Psoas muscle (tissue), 8 donors: ENCODE results near the gene NPY5R. TPM values are rescaled to one million over a fixed set of nuclear protein-coding genes. Genes with fewer than 3 reads are reported as not detected.
A peak's percentile ranks its signal among the peaks of the same experiment; 100 is the strongest.

Experiments used
- ATAC-seq, 4 donors: fragments of 200-7000 bp; cut with Tn5 transposase; one replicate each; pipeline ENCODE4 v1.9.1; 2020; ENCODE audit warnings: moderate library complexity in 3 of 4, mild to moderate bottlenecking in 2 of 4
- DNase-seq, 2 donors: peaks; one replicate each; pipeline ENCODE4 v3.0.0-alpha.2; 2020
- H3K27ac ChIP-seq: fragments of 200-600 bp; one replicate; pipeline ENCODE4 v1.8.0; 2022
- H3K27me3 ChIP-seq, 3 donors: fragments of 200-600 bp in 1 of 3; one replicate each; pipeline versions ENCODE4 v1.6.1 to v1.8.0; 2013 to 2022; ENCODE audit warnings: low read length in 2 of 3, mild to moderate bottlenecking in 2 of 3, moderate library complexity in 1 of 3; ENCODE audit not compliant: insufficient read depth in 3 of 3
- H3K36me3 ChIP-seq, 2 donors: fragments of 200-600 bp in 1 of 2; one replicate each; pipeline versions ENCODE4 v1.6.1 to v1.8.0; 2013 to 2022; ENCODE audit warnings: low read depth in 1 of 2, mild to moderate bottlenecking in 1 of 2, moderate library complexity in 1 of 2; ENCODE audit not compliant: insufficient read depth in 1 of 2
- H3K4me1 ChIP-seq: fragments of 200-600 bp; one replicate; pipeline ENCODE4 v1.8.0; 2022
- H3K4me3 ChIP-seq: fragments of 200-600 bp; one replicate; pipeline ENCODE4 v1.8.0; 2022; ENCODE audit warnings: mild to moderate bottlenecking
- H3K9me3 ChIP-seq: fragments of 200-600 bp; one replicate; pipeline ENCODE4 v1.8.0; 2022
- CTCF ChIP-seq: fragments of 200-600 bp; IDR thresholded peaks from one replicate; pipeline ENCODE4 v1.8.0; 2022; ENCODE audit warnings: antibody characterized with exemption
- WGBS, 3 donors: extraction: QIAGEN DNeasy Blood & Tissue Kit; methylation state at CpG; one replicate each; pipeline versions ENCODE4 v1.1.6 to v1.1.7; 2013; 5-methylcytosine and 5-hydroxymethylcytosine counted together
- intact Hi-C, 2 donors: fragments of 100-400 bp; cut with DNase I; formaldehyde crosslinking; loops; one replicate each; pipeline versions ENCODE4 v1.11.0 to v1.14.2; 2022
- long read RNA-seq, 2 donors: library from polyadenylated mRNA; unstranded; transcript quantifications; one replicate each; pipeline ENCODE4 v2.0.0, GENCODE V29; 2021
- polyA plus RNA-seq, 3 donors: library from polyadenylated mRNA; stranded (reverse); fragments of 200-250 nt; gene quantifications; one replicate each; pipeline ENCODE4 v1.2.3, GENCODE V29; 2013
- total RNA-seq, 4 donors: library from RNA; stranded (reverse); fragmentation: NEBNext Ultra II Directional in 2 of 4; extraction: Animal tissue kit (Norgen Biotek cat#: 25700) in 2 of 4; gene quantifications; one replicate each; pipeline versions ENCODE4 v1.2.1 to v1.2.4, GENCODE V29; 2021 to 2023
- donor health status: healthy with polysubstance abuse.
- donor health status: DM: no; HTN: no; CAD: no; lungs with moderate emphysema.
- donor health status: Bipolar disorder and iron deficiency.
- donor health status: healthy.
- donor health status: DM: yes; HTN: yes; CAD: no.
- donor health status: DM: no; HTN: no; CAD: no.
- donor health status: DM: no; HTN: no; CAD: no.
- donor health status: DM: yes; HTN: yes; CAD: no.

Gene NPY5R
- total RNA-seq (under 1 TPM in 2 of 4 donors, not detected in 2; 0.11 to 0.19 TPM), polyA plus RNA-seq (under 1 TPM; 0.05 to 0.23 (median 0.13) TPM)
- long read RNA-seq, donor 1 = 0 reads
- long read RNA-seq, donor 2, partial matches to known transcripts = 0 of 2 reads
- long read RNA-seq, donor 2, other reads (novel, unspliced or antisense) = 0 of 2 reads

- peak in 1 of 2 donors; percentile 41 for DNase-seq
- WGBS, 3 donors = 0 to 1% (median 1%) methylated on average over 28 to 55 of the region's 55 CpGs
- Histone ChIP-seq H3K4me3 (peak within 1 kb of the TSS; percentile 60), H3K4me1 (no peaks in the 10 kb centered on the region), H3K27ac (no peak within 1 kb of the TSS), H3K9me3 (no peaks in the 10 kb centered on the region), H3K27me3 (peaks cover 3 to 44% (median 12%) of the 10 kb centered on the region in 3 donors), H3K36me3 (no peaks in the 10 kb centered on the region)
- intact Hi-C loops = no loop called here
- no peak for ATAC-seq
- no peak for TF ChIP-seq CTCF
Observed at GRCh38 chr4:163343604-163344146, at the start of gene NPY5R. TSS of gene NPY5R (plus strand) at chr4:163343892. CDS start at chr4:163350274, 6,382 bp downstream.

- 70 to 81% (median 79%) methylated on average over 3 of the region's 3 CpGs for WGBS, 3 donors
- Histone ChIP-seq H3K27me3 (no peaks in the 10 kb centered on the region), H3K4me3 (no peak overlapping the region), H3K27ac (no peak overlapping the region), H3K9me3 (peaks cover 4% of the 10 kb centered on the region), H3K4me1 (no peaks in the 10 kb centered on the region), H3K36me3 (no peaks in the 10 kb centered on the region)
- intact Hi-C loops = loop anchor here in 1 of 2 donors (5.0 kb wide), 1 partner anchor 1032 kb away; no protein-coding TSS in a partner anchor
- ATAC-seq (no peak), DNase-seq (no peak)
- TF ChIP-seq CTCF = no peak
Observed at GRCh38 chr4:163295138-163295537, 48.6 kb upstream of the NPY5R start.

- no peaks in the 10 kb centered on the region for H3K4me1 ChIP-seq
- H3K36me3 ChIP-seq = no peaks in the 10 kb centered on the region
- no peak for TF ChIP-seq CTCF
- peaks cover 4% of the 10 kb centered on the region for H3K9me3 ChIP-seq
- 57 to 64% (median 59%) methylated on average over 3 of the region's 3 CpGs for WGBS, 3 donors
- DNase-seq (no peak), ATAC-seq (no peak)
- intact Hi-C loops = no loop called here
- H3K4me3 ChIP-seq = no peak overlapping the region
- no peak overlapping the region for H3K27ac ChIP-seq
- no peaks in the 10 kb centered on the region for H3K27me3 ChIP-seq
Observed at GRCh38 chr4:163300445-163300844, 43.2 kb upstream of the NPY5R start.

GRCh38 chr4:163303069-163303468 lies 40.6 kb upstream of the NPY5R start:
- TF ChIP-seq CTCF = no peak
- Histone ChIP-seq H3K9me3 (peaks cover 4% of the 10 kb centered on the region), H3K36me3 (no peaks in the 10 kb centered on the region), H3K27me3 (no peaks in the 10 kb centered on the region), H3K4me1 (no peaks in the 10 kb centered on the region), H3K27ac (no peak overlapping the region), H3K4me3 (no peak overlapping the region)
- DNase-seq (no peak), ATAC-seq (no peak)
- WGBS, 3 donors = 74 to 91% (median 87%) methylated on average over 2 of the region's 2 CpGs
- intact Hi-C loops = no loop called here

GRCh38 chr4:163309466-163309865 lies 34.2 kb upstream of the NPY5R start:
- no peak overlapping the region for H3K4me3 ChIP-seq
- ATAC-seq (no peak), DNase-seq (no peak)
- H3K27me3 ChIP-seq = no peaks in the 10 kb centered on the region
- intact Hi-C loops = no loop called here
- no peaks in the 10 kb centered on the region for H3K9me3 ChIP-seq
- whole genome bisulfite sequencing, 3 donors = 37 to 59% (median 53%) methylated on average over 1 of the region's 1 CpG
- H3K27ac ChIP-seq = no peak overlapping the region
- H3K4me1 ChIP-seq = no peaks in the 10 kb centered on the region
- TF ChIP-seq CTCF = no peak
- no peaks in the 10 kb centered on the region for H3K36me3 ChIP-seq
